K562 (cell line): ENCODE measurements around the gene SLBP. TPM values are rescaled to one million over a fixed set of nuclear protein-coding genes. Genes with fewer than 3 reads are reported as not detected.

Source experiments
- BACH1 ChIP-seq: fragments of 200-800 bp; sonication (Bioruptor generic); IDR thresholded peaks from 2 replicates; pipeline ENCODE4 v1.6.1; 2016; ENCODE audit warnings: missing genetic modification characterization, missing compliant biosample characterization
- CBX3 ChIP-seq, 2 experiments: IDR thresholded peaks; 1 replicate in 1 of 2; 2 replicates in 1 of 2; pipeline ENCODE4 v1.6.1; 2012; ENCODE audit warnings: inconsistent platforms in 2 of 2, low read length in 2 of 2, borderline replicate concordance in 1 of 2, control low read depth in 1 of 2
- FOXA3 ChIP-seq, 2 experiments: fragments of 450-650 bp in 1 of 2; sonication (generic) in 1 of 2; formaldehyde crosslinking; IDR thresholded peaks in 1 of 2; conservative IDR thresholded peaks in 1 of 2; 2 replicates each; pipeline versions ENCODE4 v1.4.0 to v1.8.0; 2020 to 2022; ENCODE audit warnings: mild to moderate bottlenecking in 2 of 2, missing genetic modification reagents in 1 of 2
- GABPB1 ChIP-seq: sonication (generic); formaldehyde crosslinking; IDR thresholded peaks from 2 replicates; pipeline ENCODE4 v1.8.0; 2022; ENCODE audit warnings: mild to moderate bottlenecking, missing genetic modification reagents
- GATAD2B ChIP-seq: fragments of 450-650 bp; IDR thresholded peaks from 2 replicates; pipeline ENCODE4 v1.6.1; 2017; ENCODE audit warnings: mild to moderate bottlenecking, borderline replicate concordance
- GTF2F1 ChIP-seq: IDR thresholded peaks from 2 replicates; pipeline ENCODE4 v1.6.1; 2011; ENCODE audit warnings: low read depth, low read length, improper control_type of control experiment
- HNRNPLL ChIP-seq: fragments of 200-400 bp; formaldehyde crosslinking; IDR thresholded peaks from 2 replicates; pipeline ENCODE4 v1.6.1; 2017; ENCODE audit warnings: low read length, low read depth, mild to moderate bottlenecking; ENCODE audit not compliant: poor library complexity, severe bottlenecking
- HOXB6 ChIP-seq: fragments of 250-450 bp; sonication (Bioruptor Pico); IDR thresholded peaks from 2 replicates; pipeline ENCODE4 v1.5.1; 2022; ENCODE audit warnings: mild to moderate bottlenecking, borderline replicate concordance
- ILK ChIP-seq: fragments of 450-650 bp; IDR thresholded peaks from 2 replicates; pipeline ENCODE4 v1.6.1; 2016; ENCODE audit warnings: missing genetic modification characterization, low read depth, mild to moderate bottlenecking, missing compliant biosample characterization, moderate library complexity, borderline replicate concordance
- NCOA1 ChIP-seq: fragments of 450-650 bp; IDR thresholded peaks from 2 replicates; pipeline ENCODE4 v1.6.1; 2016; ENCODE audit warnings: low read depth
- POLR2AphosphoS5 ChIP-seq: IDR thresholded peaks from 2 replicates; pipeline ENCODE4 v1.6.1; 2011; ENCODE audit warnings: mild to moderate bottlenecking, low read depth, low read length, moderate library complexity; ENCODE audit not compliant: control insufficient read depth, insufficient read depth
- RBBP5 ChIP-seq: fragments of 200-600 bp; sonication (generic); IDR thresholded peaks from 2 replicates; pipeline ENCODE4 v1.6.1; 2012; ENCODE audit warnings: borderline replicate concordance, mild to moderate bottlenecking, low read length, control low read depth, inconsistent platforms; ENCODE audit not compliant: insufficient read depth, poor library complexity, severe bottlenecking
- RUNX1 ChIP-seq: sonication (generic); IDR thresholded peaks from 2 replicates; pipeline ENCODE4 v1.6.1; 2016; ENCODE audit warnings: antibody characterized with exemption, low read depth
- SETDB1 ChIP-seq: IDR thresholded peaks from one replicate; pipeline ENCODE4 v1.6.1; 2012; ENCODE audit warnings: low read length, control low read depth, inconsistent platforms
- ZBTB17 ChIP-seq: fragments of 450-650 bp; formaldehyde crosslinking; IDR thresholded peaks from 2 replicates; pipeline ENCODE4 v1.4.0; 2020; ENCODE audit warnings: mild to moderate bottlenecking
- ZNF143 ChIP-seq: sonication (generic); formaldehyde crosslinking; IDR thresholded peaks from 2 replicates; pipeline ENCODE4 v1.9.0; 2022; ENCODE audit warnings: mild to moderate bottlenecking, missing genetic modification reagents
- ZNF263 ChIP-seq: sonication (generic); formaldehyde crosslinking; IDR thresholded peaks from 2 replicates; pipeline ENCODE4 v1.8.0; 2022; ENCODE audit warnings: mild to moderate bottlenecking, missing genetic modification reagents, borderline replicate concordance
- ZNF592 ChIP-seq: fragments of 450-650 bp; IDR thresholded peaks from 2 replicates; pipeline ENCODE4 v1.6.1; 2017; ENCODE audit warnings: antibody characterized with exemption, mild to moderate bottlenecking
- polyA plus RNA-seq, 8 experiments: library from polyadenylated mRNA; depleted of rRNA in 4 of 8; stranded (reverse) in 5 of 8; unstranded in 3 of 8; fragments of >200 nt; fragmentation: Nextera tagmentation in 2 of 8; fragmentation: Illumina TruSeq in 1 of 8; extraction: Ambion mirVana in 2 of 8; extraction: Trizol in 1 of 8; gene quantifications; 2 replicates each; pipeline versions ENCODE4 v1.2.1 to v1.2.3, GENCODE V29; 2011 to 2014; ENCODE audit warnings: inconsistent platforms in 1 of 8, missing spikeins in 1 of 8
- total RNA-seq, 7 experiments: library from RNA; depleted of rRNA in 6 of 7; stranded (reverse); fragments of >200 nt in 6 of 7; fragmentation: Illumina TruSeq in 2 of 7; extraction: Trizol in 2 of 7; gene quantifications; 2 replicates each; pipeline versions ENCODE4 v1.2.1 to v1.2.3, GENCODE V29; 2011 to 2021; ENCODE audit warnings: low replicate concordance in 1 of 7
- TF ChIP-seq, protein P1 (sequence below): sonication (generic); formaldehyde crosslinking; IDR thresholded peaks from 2 replicates; pipeline ENCODE4 v1.8.1; 2022; ENCODE audit warnings: missing genetic modification reagents
- TF ChIP-seq, protein P2 (sequence below): fragments of 250-450 bp; sonication (Bioruptor Pico); IDR thresholded peaks from 2 replicates; pipeline ENCODE4 v1.5.0; 2021; ENCODE audit warnings: mild to moderate bottlenecking, borderline replicate concordance

SLBP gene
- total and polyA plus RNA-seq, 9 of the 15 experiments (the other 6 are each of a cell fraction or from before 2014, with no cell fraction given), result 49.4 to 221 (median 162) TPM

GRCh38 chr4:1711571-1712215, 426 bp downstream of the SLBP start (continued):
- TF ChIP-seq FOXA3 (CRISPR knock-in tag; conservative IDR thresholded peaks at IDR 0.05 in 1 of 2, IDR thresholded peaks at IDR 0.05 in 1 of 2) (no peak), HNRNPLL (no peak), CBX3 (IDR thresholded peaks at IDR 0.05; ENCODE audit: borderline replicate concordance in 1 of 2, low read length in 2 of 2) (peak in 1 of 2 experiments; percentile 2; a peak in 1 of 3 replicates), ILK (tag) (no peak), POLR2AphosphoS5 (no peak), RBBP5 (peak; percentile 57), RUNX1 (no peak), HOXB6 (no peak), ZNF263 (CRISPR knock-in tag) (peak; percentile 78), ZNF143 (CRISPR knock-in tag) (no peak; the same call in 1 of the 2 replicates), SETDB1 (no peak), ZBTB17 (CRISPR knock-in tag) (no peak), BACH1 (tag) (no peak), GATAD2B (0 out of 2 replicates have a peak, but pooled peaks have one; percentile 74), ZNF592 (no peak), NCOA1 (no peak), GTF2F1 (no peak), GABPB1 (no peak)
- TF ChIP-seq, protein P1, sequence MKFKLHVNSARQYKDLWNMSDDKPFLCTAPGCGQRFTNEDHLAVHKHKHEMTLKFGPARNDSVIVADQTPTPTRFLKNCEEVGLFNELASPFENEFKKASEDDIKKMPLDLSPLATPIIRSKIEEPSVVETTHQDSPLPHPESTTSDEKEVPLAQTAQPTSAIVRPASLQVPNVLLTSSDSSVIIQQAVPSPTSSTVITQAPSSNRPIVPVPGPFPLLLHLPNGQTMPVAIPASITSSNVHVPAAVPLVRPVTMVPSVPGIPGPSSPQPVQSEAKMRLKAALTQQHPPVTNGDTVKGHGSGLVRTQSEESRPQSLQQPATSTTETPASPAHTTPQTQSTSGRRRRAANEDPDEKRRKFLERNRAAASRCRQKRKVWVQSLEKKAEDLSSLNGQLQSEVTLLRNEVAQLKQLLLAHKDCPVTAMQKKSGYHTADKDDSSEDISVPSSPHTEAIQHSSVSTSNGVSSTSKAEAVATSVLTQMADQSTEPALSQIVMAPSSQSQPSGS, result no peak
- TF ChIP-seq, protein P2, sequence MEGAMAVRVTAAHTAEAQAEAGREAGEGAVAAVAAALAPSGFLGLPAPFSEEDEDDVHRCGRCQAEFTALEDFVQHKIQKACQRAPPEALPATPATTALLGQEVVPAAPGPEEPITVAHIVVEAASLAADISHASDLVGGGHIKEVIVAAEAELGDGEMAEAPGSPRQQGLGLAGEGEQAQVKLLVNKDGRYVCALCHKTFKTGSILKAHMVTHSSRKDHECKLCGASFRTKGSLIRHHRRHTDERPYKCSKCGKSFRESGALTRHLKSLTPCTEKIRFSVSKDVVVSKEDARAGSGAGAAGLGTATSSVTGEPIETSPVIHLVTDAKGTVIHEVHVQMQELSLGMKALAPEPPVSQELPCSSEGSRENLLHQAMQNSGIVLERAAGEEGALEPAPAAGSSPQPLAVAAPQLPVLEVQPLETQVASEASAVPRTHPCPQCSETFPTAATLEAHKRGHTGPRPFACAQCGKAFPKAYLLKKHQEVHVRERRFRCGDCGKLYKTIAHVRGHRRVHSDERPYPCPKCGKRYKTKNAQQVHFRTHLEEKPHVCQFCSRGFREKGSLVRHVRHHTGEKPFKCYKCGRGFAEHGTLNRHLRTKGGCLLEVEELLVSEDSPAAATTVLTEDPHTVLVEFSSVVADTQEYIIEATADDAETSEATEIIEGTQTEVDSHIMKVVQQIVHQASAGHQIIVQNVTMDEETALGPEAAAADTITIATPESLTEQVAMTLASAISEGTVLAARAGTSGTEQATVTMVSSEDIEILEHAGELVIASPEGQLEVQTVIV (CRISPR knock-in tag), result no peak
